Activated CD4-positive, alpha-beta T cell treated with anti-CD3 and anti-CD28 coated beads, Interleukin-2, amount 50 U/mL, for 1 hour (primary cell): Measurements from ENCODE around the gene NFAT5.
"Not testable (repeated sequence)": the region's sequence is repeated elsewhere in the genome, so short reads cannot be mapped to it uniquely, and the experiment has no call there.

Experiments used
- DNase-seq: peaks from one replicate; pipeline ENCODE4 v3.0.0-alpha.2; 2020

The NFAT5 gene, protein sequence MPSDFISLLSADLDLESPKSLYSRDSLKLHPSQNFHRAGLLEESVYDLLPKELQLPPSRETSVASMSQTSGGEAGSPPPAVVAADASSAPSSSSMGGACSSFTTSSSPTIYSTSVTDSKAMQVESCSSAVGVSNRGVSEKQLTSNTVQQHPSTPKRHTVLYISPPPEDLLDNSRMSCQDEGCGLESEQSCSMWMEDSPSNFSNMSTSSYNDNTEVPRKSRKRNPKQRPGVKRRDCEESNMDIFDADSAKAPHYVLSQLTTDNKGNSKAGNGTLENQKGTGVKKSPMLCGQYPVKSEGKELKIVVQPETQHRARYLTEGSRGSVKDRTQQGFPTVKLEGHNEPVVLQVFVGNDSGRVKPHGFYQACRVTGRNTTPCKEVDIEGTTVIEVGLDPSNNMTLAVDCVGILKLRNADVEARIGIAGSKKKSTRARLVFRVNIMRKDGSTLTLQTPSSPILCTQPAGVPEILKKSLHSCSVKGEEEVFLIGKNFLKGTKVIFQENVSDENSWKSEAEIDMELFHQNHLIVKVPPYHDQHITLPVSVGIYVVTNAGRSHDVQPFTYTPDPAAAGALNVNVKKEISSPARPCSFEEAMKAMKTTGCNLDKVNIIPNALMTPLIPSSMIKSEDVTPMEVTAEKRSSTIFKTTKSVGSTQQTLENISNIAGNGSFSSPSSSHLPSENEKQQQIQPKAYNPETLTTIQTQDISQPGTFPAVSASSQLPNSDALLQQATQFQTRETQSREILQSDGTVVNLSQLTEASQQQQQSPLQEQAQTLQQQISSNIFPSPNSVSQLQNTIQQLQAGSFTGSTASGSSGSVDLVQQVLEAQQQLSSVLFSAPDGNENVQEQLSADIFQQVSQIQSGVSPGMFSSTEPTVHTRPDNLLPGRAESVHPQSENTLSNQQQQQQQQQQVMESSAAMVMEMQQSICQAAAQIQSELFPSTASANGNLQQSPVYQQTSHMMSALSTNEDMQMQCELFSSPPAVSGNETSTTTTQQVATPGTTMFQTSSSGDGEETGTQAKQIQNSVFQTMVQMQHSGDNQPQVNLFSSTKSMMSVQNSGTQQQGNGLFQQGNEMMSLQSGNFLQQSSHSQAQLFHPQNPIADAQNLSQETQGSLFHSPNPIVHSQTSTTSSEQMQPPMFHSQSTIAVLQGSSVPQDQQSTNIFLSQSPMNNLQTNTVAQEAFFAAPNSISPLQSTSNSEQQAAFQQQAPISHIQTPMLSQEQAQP (N-terminal part only)

DNA sequence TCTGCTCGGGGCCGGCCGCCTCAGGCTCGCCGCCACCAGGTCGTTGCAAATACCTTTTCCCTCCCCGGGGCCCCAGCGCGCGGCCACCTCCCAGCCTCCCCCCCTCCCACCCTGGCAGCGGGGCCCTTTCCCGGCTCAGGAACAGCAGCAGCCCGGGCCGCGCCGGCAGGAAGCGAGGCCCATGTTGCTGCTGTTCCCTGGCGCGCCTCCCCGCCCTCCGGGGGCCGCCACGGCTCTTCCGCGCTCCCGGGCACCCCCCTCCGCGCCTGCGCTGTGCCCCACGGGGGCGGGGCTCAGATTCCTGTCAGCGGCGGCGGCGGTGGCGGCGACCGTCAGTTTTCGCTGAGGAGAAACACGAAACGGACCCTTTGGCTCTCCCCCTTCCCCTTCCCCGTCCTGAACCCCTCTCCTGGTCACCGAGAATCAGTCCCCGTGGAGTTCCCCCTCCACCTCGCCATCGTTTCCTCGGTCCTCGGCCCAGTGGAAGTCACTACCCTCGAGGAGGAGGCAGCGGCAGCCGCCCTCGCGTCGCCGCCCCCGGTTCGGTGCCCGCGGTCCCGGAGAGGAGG, at the start of gene NFAT5:
TSS of gene NFAT5 (plus strand) at position 296 of the 569 bp plus-strand sequence. CDS start 336 bp downstream, outside the sequence.
- DNase-seq = peak; percentile 85

- not testable (repeated sequence) for DNase-seq
Observed at GRCh38 chr16:69517914-69518313, 47.9 kb upstream of the NFAT5 start.

GRCh38 chr16:69520413-69520799, 45.4 kb upstream of the NFAT5 start:
- DNase-seq = no peak

DNA sequence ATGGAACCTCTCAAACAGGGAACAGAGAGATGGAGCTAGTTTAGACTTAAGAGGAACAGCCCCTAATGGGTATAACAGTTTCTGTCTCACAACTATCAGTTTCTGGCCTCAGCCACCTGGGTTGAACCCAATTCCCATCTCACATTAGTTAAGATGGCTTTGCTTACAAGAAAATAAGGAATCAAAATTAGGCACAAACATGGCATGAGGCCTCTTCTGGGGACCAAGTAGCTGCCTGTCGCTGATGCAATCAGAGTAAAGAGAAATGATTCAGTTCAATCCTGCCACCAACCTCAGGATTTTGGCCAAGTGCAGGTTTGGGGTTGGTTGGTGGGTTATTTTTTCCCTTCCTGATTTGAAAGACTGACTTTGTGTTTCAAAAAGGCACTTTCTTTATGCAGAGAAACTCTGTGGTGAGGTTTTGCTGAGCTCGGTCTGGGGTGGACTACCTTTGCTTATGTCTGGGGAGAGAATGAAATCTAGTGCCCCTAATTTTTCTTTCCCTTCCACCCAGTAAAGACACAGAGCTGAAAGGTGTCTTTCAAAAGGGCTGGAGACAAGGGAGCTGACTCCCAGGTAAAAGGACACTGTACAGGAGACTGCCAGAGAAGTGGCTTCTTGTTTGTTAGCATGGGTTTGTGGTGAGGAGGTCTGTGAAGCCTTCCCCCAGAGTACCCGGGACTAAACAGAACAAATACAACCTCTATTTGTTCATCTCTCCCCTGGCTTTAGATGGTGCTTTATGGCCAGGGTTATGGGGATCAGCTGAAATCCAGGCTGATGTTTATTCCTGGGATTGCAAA, 44.8 kb upstream of the NFAT5 start:
- no peak for DNase-seq

DNA sequence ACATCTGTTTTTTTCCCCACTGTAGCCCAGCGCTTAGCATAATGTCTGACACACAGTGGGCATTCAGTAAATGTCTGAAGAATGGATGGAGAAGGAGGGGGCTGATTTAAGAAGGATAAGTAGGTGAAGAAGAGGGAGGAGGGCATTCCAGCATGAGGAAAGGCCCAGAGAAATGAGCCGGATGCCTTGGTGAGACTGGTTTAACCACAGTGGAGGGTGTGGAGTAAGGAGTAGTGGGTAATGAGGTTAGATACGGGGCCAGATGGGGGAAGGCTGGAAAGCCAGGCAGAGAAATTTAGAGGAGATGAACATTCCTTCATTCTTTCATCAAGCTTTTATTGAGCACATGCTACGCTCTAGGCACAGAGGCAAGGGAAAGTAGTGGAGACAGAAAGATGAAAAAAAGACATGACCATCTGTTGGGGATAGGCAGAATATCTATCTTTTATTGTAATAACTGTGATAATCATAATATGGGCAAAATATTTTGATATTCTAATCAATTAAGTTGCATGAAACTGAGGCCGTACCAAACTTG, 43.7 kb upstream of the NFAT5 start:
- no peak for DNase-seq

DNA sequence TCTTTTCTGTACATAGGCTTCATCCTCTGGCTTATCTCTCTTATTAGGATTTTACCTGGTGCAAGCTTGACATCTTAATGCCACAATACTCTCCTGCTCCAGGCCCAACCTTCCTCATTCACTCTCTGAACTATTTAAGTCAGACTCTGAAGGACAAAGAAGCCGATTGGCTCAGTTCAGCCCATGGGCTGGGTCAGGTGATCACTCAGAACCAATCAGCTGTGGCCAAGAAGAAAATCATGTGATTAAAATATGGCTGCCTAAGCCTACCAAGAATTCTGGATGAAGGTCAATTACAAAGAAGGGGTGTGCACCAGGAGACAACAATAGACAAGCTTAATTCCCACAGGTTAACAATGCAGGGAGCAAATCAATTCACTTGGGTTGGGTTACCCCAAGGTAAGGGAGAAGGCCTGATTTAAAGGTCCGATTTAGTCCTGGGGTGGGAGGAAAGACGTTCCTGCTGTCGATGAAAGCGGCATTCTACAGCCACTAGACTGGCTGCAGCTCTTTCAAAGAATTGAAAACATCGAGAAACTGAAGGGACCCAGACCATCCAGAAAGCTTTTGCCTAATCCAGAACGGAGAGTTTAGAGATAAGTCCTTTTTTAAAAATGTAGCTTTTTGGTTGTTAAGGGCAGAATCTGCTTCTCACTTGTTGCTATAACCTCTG, 42.9 kb upstream of the NFAT5 start:
- no peak for DNase-seq

DNA sequence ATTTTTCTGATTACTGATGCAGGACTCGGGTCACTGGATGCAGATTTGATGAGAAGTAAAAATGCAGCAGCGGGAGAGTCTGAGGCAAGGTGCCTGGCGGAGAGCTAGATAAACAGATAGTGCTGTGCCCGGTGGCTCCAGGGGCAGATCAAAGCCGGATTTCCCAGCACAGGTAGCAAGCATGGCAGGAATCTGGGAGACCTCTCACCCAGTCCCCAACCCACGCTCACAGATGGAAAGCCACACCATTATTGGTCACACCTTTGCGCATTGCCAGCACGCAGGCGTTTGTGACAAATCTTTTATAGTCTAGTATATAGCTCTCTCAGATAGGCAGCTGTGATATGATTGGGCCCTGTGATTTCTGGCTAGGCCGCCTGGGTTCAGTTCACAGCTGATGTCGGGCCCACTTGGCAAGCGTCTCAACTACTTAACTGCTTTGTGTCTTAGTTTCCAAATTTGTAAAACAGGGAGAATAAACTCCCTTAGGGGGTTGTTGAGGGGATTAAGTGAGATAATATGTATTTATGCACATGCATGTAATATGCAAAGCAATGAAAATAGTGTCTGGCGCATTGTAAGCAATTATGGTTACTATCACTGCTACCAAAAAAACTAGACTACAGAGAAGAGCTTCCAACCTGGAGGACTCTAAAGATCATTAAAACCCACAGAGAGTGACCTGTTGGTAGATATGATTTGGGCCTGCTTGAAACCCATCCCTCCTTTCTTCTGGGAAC, 42.0 kb upstream of the NFAT5 start:
- DNase-seq = no peak

DNA sequence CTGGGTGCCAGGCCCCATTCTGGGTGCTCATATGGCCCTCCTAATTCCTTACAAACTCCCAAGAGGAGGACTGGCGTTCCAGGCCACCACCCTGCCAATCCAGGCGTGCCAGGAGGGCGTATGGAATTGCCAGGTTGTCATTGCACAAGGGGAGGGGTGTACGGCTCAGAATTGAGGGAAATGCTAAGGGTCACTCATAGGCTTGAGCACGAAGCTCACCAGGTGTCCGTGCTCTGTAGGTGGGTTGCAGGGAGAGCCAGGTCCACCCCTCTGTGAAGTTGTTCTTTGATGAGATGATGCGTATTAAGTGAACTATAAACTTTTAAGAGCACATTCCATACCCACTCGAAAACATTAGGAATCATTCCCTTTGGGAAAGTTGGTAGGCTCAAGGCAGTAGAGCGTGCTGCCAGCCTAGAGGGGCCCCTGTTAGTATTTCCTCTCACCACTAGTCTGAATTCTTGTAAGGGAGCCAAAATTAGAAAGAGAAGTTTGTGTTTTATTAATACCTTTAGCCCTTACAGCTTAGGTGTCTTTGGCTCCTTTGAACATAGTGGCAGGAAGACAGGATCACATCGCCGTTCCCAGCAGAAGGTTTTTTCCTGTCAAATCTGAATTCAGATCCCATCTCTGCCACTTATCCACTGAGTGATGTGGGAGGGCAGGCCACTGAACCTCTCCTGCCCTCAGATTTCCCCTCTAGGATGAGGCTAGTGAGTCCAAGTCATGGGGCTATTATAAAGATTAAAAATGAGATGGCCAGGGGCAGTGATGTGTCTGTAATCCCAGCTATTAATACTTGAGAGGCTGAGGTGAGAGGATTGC, 38.7 kb upstream of the NFAT5 start:
- DNase-seq = no peak

DNA sequence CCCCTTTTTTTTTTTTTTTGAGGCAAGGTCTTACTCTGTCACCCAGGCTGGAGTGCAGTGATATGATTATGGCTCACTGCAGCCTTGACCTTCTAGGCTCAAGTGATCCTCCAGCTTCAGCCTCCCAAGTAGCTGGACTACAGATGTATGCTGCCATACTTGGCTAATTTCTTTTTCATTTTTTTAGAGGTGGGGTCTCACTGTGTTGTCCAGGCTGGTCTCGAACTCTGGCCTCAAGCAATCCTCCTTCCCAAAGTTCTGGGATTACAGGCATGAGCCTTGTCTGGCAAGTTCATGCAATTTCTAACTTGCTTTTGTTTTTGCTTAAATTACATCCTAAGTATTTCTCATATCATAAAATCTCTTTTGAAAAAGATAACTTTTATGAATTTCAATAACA, 33.8 kb upstream of the NFAT5 start:
- no peak for DNase-seq

- no peak for DNase-seq
Observed at GRCh38 chr16:69532641-69533455, 32.9 kb upstream of the NFAT5 start.

- DNase-seq = no peak
Observed at GRCh38 chr16:69534720-69535119, 31.0 kb upstream of the NFAT5 start.

- DNase-seq = no peak
Observed at GRCh38 chr16:69535123-69536050, 30.4 kb upstream of the NFAT5 start.

DNA sequence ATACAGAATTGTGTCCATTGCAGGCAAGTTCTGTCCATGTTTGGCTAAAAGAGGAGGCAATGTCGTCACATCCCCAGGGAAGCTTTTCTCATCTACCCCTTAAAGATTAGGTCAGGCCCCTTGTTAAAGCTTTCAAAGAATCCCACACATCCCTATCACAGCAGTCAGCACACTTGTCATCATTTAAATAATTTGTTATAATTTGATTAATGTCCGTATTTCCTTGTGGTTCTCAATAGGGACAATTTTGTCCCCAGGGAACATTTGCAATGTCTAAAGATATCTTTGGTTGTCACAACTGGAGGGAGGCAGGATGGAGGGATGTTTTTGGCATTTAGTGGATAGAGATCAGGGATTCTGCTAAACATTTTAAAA, 28.1 kb upstream of the NFAT5 start:
- no peak for DNase-seq

- no peak for DNase-seq
Observed at GRCh38 chr16:69538808-69539207, 27.0 kb upstream of the NFAT5 start.

DNA sequence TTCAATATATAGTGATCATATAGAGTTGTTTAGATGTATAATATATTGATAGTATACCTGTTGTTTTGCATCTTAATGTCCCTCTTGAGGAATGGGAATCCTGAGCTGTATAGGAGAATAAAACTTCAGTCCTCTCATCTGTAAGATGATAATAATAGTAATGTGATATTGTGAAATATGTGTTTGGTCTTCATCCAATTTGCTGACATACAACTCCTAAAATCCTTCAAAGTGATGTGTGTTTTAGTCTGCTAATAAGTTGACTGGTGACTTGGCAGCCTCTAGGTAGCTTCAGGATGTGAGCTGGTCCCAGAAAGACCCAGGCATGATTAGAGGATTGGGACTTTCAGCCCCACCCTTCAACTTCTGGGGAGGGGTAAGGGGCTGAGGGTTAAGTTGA, 22.8 kb upstream of the NFAT5 start:
- DNase-seq = no peak

DNA sequence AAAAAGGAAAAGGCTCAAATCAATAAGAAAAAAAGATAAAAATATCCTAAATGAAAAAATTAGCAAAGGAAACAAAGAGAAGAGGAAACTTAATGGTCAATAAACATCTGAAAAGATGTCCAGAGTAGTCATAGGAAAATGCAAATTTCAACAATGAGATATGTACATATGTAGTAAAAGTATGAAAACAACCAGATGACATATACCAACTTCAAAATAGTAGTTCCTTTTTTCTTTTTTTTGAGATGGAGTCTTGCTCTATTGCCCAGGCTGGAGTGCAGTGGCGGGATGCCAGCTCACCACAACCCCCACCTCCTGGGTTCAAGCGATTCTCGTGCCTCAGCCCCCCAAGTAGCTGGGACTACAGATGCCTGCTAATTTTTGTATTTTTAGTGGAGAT, 21.7 kb upstream of the NFAT5 start:
- DNase-seq = no peak

GRCh38 chr16:69546663-69547062, 19.1 kb upstream of the NFAT5 start:
- DNase-seq = not testable (repeated sequence)
